Cardiac muscle cell (in vitro differentiated cells and primary cell): ENCODE measurements around the gene PRR14L. TPM values are rescaled to one million over a fixed set of nuclear protein-coding genes. Genes with fewer than 3 reads are reported as not detected.

Source experiments
- DNase-seq, 2 donors: peaks; one replicate each; pipeline versions ENCODE4 v3.0.0 to v3.0.0-alpha.2; 2010 to 2017; ENCODE audit warnings: low read depth in 1 of 2, low spot score in 1 of 2
- H3K27ac ChIP-seq: fragments of 200-600 bp; sonication (generic); 2 replicates; pipeline ENCODE4 v1.5.1; 2016
- H3K27me3 ChIP-seq: fragments of 200-600 bp; sonication (generic); 2 replicates; pipeline ENCODE4 v1.6.0; 2016; ENCODE audit warnings: control low read depth
- H3K36me3 ChIP-seq: fragments of 200-600 bp; sonication (generic); 2 replicates; pipeline ENCODE4 v1.5.1; 2016; ENCODE audit warnings: control low read depth
- H3K4me1 ChIP-seq: fragments of 200-600 bp; sonication (generic); 2 replicates; pipeline ENCODE4 v1.8.1; 2017; ENCODE audit warnings: low read depth, mild to moderate bottlenecking, mixed run types
- H3K4me3 ChIP-seq: fragments of 200-600 bp; sonication (generic); 2 replicates; pipeline ENCODE4 v1.5.1; 2016; ENCODE audit warnings: mild to moderate bottlenecking
- H3K9me3 ChIP-seq: fragments of 200-600 bp; sonication (generic); 2 replicates; pipeline ENCODE4 v1.5.1; 2017; ENCODE audit warnings: low read depth, mild to moderate bottlenecking, control low read depth
- polyA plus RNA-seq: library from polyadenylated mRNA; unstranded; fragments of >200 nt; fragmentation: Nextera tagmentation; extraction: Ambion mirVana; gene quantifications from 2 replicates; pipeline ENCODE4 v1.2.1, GENCODE V29; 2016
- total RNA-seq: library from RNA; depleted of rRNA; stranded (reverse); fragments of >200 nt; gene quantifications from 2 replicates; pipeline ENCODE4 v1.2.3, GENCODE V29; 2016
- TF ChIP-seq, protein P1 (sequence below): IDR thresholded peaks from 2 replicates; pipeline ENCODE4 v1.5.1; 2012; ENCODE audit warnings: low read depth, mild to moderate bottlenecking, low read length

The PRR14L gene
- total and polyA plus RNA-seq, 2 experiments from 2014 or later = 13.8 to 21.1 TPM

DNA sequence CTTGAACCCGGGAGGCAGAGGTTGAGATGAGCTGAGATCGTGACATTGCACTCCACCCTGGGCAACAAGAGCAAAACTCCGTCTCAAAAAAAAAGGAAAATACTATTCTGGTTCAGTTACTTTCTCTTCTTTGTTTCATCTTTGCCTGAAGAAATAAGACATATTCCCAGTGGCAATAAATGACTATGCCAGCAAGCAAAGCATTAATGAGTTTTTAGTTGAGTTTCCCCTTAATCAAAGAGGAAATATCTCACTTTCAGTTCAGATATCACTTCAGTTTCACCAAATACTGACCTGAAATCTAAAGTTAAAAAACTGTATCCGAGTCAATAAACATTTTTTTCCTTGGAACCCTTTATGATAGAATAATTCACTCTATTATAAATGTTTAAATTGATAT, 98.3 kb downstream of the PRR14L start:
- H3K4me3 ChIP-seq = no peak overlapping the region
- H3K36me3 ChIP-seq = peaks cover 13% of the 10 kb centered on the region
- no peaks in the 10 kb centered on the region for H3K9me3 ChIP-seq
- no peaks in the 10 kb centered on the region for H3K27me3 ChIP-seq
- no peak overlapping the region for H3K27ac ChIP-seq
- no peak for DNase-seq
- H3K4me1 ChIP-seq = no peaks in the 10 kb centered on the region
- TF ChIP-seq, protein P1, sequence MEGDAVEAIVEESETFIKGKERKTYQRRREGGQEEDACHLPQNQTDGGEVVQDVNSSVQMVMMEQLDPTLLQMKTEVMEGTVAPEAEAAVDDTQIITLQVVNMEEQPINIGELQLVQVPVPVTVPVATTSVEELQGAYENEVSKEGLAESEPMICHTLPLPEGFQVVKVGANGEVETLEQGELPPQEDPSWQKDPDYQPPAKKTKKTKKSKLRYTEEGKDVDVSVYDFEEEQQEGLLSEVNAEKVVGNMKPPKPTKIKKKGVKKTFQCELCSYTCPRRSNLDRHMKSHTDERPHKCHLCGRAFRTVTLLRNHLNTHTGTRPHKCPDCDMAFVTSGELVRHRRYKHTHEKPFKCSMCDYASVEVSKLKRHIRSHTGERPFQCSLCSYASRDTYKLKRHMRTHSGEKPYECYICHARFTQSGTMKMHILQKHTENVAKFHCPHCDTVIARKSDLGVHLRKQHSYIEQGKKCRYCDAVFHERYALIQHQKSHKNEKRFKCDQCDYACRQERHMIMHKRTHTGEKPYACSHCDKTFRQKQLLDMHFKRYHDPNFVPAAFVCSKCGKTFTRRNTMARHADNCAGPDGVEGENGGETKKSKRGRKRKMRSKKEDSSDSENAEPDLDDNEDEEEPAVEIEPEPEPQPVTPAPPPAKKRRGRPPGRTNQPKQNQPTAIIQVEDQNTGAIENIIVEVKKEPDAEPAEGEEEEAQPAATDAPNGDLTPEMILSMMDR = no peak

GRCh38 chr22:31650391-31650790, 99.5 kb downstream of the PRR14L start:
- H3K9me3 ChIP-seq = no peaks in the 10 kb centered on the region
- H3K4me3 ChIP-seq = no peak overlapping the region
- TF ChIP-seq, protein P1 = no peak
- peaks cover 14% of the 10 kb centered on the region for H3K36me3 ChIP-seq
- peak in 1 of 2 donors; percentile 91 for DNase-seq
- peaks cover 3% of the 10 kb centered on the region for H3K4me1 ChIP-seq
- no peak overlapping the region for H3K27ac ChIP-seq
- H3K27me3 ChIP-seq = no peaks in the 10 kb centered on the region

- TF ChIP-seq, protein P1 = no peak
- Histone ChIP-seq H3K4me3 (no peak overlapping the region), H3K9me3 (no peaks in the 10 kb centered on the region), H3K4me1 (peaks cover 3% of the 10 kb centered on the region), H3K27ac (no peak overlapping the region), H3K36me3 (peaks cover 17% of the 10 kb centered on the region), H3K27me3 (no peaks in the 10 kb centered on the region)
- DNase-seq = peak in 1 of 2 donors; percentile 76
Observed at GRCh38 chr22:31647523-31648320, 102.2 kb downstream of the PRR14L start.

DNA sequence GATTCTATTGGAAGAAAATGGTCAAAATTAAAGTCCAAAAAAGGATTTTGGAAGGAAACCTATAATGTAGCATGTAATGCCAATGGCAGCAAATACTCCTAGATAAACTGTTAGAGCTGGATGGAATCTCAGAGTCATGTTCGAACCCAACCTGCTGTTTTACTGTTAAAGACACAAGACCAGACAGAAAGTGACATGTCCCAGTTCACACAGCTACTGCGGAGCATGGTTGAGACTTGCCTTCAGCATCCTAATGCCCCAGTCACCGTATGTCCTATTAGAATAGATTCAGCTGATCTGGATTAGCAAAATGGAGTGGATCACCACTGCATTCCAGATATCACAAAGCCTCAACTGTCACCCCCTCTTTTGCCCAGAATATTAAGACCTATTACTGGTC, 102.9 kb downstream of the PRR14L start:
- Histone ChIP-seq H3K36me3 (peaks cover 17% of the 10 kb centered on the region), H3K9me3 (no peaks in the 10 kb centered on the region), H3K4me3 (no peak overlapping the region), H3K27ac (peak overlapping the region; percentile 32), H3K4me1 (peaks cover 3% of the 10 kb centered on the region), H3K27me3 (no peaks in the 10 kb centered on the region)
- no peak for DNase-seq
- TF ChIP-seq, protein P1 = no peak

DNA sequence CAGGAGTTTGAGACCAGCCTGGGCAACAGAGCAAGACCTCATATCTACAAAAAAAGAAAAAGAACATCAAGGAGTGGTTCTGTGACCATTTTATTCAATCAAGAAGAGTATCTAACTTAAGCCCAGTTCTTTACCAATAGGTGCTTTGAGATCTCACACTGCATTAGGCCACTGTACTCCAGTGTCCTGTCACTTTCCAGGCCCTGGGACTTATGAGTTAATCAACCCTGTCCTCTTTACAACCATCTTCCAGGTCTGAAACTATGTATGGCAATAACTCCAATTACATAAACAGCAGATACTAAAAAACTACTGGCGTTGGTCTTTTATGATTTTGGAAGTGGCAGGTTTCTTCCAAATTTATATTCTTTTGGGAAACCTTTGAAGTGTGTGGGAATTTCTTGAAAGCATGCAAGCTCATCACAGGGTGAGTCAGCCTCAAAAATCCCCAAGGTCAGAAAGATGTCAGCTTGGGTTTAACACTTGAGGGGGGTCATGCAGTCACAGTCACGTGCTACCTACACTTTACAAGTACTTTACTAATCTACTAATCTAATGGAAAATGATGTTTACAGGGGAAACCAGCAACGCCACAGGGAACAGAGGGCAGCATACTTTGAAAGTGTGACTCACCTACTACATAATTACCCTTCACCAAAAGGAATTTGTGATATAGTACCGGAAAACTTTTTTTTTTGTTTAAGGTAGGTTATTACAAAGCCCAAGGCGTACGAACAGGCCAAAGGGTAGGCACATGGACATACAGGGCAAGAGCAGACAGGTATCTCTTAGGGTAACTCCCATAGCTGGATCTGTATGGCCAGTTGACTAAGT, 103.5 kb downstream of the PRR14L start:
- no peak overlapping the region for H3K4me3 ChIP-seq
- DNase-seq = peak in 1 of 2 donors; percentile 91
- H3K9me3 ChIP-seq = no peaks in the 10 kb centered on the region
- H3K27me3 ChIP-seq = no peaks in the 10 kb centered on the region
- peak overlapping the region; percentile 53 for H3K27ac ChIP-seq
- H3K36me3 ChIP-seq = peaks cover 17% of the 10 kb centered on the region
- peaks cover 3% of the 10 kb centered on the region for H3K4me1 ChIP-seq
- TF ChIP-seq, protein P1 = no peak
